H1 (cell line): ENCODE data around the gene TMEM255B. TPM values are rescaled to one million over a fixed set of nuclear protein-coding genes. Genes with fewer than 3 reads are reported as not detected.

ENCODE experiments used
- CTCF ChIA-PET: fragments of 300-600 bp; sonication (Branson Sonifier 250); formaldehyde crosslinking; loops from one replicate; lab custom pipeline; 2021; ENCODE audit not compliant: partially characterized antibody; lab: Charles Lee
- POLR2A ChIA-PET: fragments of 300-600 bp; sonication (Branson Sonifier 250); formaldehyde crosslinking; loops from one replicate; lab custom pipeline; 2021; ENCODE audit warnings: inconsistent platforms; ENCODE audit not compliant: partially characterized antibody; lab: Charles Lee
- DNase-seq, 2 experiments: peaks; one replicate each; pipeline versions ENCODE4 v3.0.0 to v3.0.0-alpha.2; 2010 to 2022; ENCODE audit warnings: low spot score in 2 of 2, low read depth in 1 of 2, mixed read lengths in 1 of 2
- FAIRE-seq: peaks from 2 replicates; lab custom pipeline; 2011; peaks lifted over from hg19 to GRCh38; lab: Jason Lieb, UNC
- H2AFZ ChIP-seq: 2 replicates; pipeline ENCODE4 v1.8.1; 2012; ENCODE audit warnings: low read length, inconsistent platforms
- H2AK5ac ChIP-seq: 2 replicates; pipeline ENCODE4 v1.6.1; 2013; ENCODE audit warnings: low read depth, low read length
- H2BK120ac ChIP-seq: replicated peaks from 2 replicates; pipeline ENCODE3; 2013; ENCODE audit warnings: low read depth, low read length, inconsistent platforms
- H2BK12ac ChIP-seq: 2 replicates; pipeline ENCODE4 v1.6.1; 2013; ENCODE audit warnings: low read depth, low read length
- H2BK15ac ChIP-seq: 2 replicates; pipeline ENCODE4 v1.6.1; 2013; ENCODE audit warnings: low read length
- H2BK20ac ChIP-seq: 2 replicates; pipeline ENCODE4 v1.6.1; 2013; ENCODE audit warnings: low read length
- H2BK5ac ChIP-seq: 2 replicates; pipeline ENCODE4 v1.6.1; 2013; ENCODE audit warnings: low read depth, low read length
- H3K14ac ChIP-seq: 2 replicates; pipeline ENCODE4 v1.6.1; 2013; ENCODE audit warnings: inconsistent platforms; ENCODE audit not compliant: insufficient read length
- H3K18ac ChIP-seq: 2 replicates; pipeline ENCODE4 v1.6.1; 2013; ENCODE audit warnings: low read length; ENCODE audit errors: extremely low read depth
- H3K23ac ChIP-seq: 2 replicates; pipeline ENCODE4 v1.6.1; 2013; ENCODE audit warnings: inconsistent platforms; ENCODE audit not compliant: insufficient read length
- H3K23me2 ChIP-seq: 2 replicates; pipeline ENCODE4 v1.6.1; 2013; ENCODE audit warnings: low read depth, low read length
- H3K27ac ChIP-seq: 2 replicates; pipeline ENCODE4 v1.6.1; 2011; ENCODE audit warnings: low read depth, low read length, inconsistent platforms
- H3K27me3 ChIP-seq, 4 experiments: replicated peaks in 1 of 4; 1 replicate in 1 of 4; 2 replicates in 3 of 4; pipeline versions ENCODE4 v1.6.1 to v1.8.1; 2011 to 2013; ENCODE audit warnings: low read length in 3 of 4, mild to moderate bottlenecking in 3 of 4, inconsistent platforms in 2 of 4, mixed read lengths in 2 of 4, moderate library complexity in 1 of 4; ENCODE audit not compliant: control insufficient read depth in 3 of 4, insufficient read depth in 3 of 4; ENCODE audit errors: extremely low read depth in 1 of 4
- H3K36me3 ChIP-seq, 4 experiments: 2 replicates each; pipeline versions ENCODE4 v1.6.1 to v1.8.1; 2011 to 2013; ENCODE audit warnings: mild to moderate bottlenecking in 4 of 4, low read length in 3 of 4, moderate library complexity in 2 of 4, control low read depth in 1 of 4, inconsistent platforms in 1 of 4; ENCODE audit not compliant: insufficient read depth in 4 of 4, control insufficient read depth in 2 of 4
- H3K4ac ChIP-seq: replicated peaks from 2 replicates; pipeline ENCODE3; 2013; ENCODE audit warnings: low read length, low read depth, mixed read lengths, inconsistent platforms; ENCODE audit not compliant: insufficient read length
- H3K4me1 ChIP-seq, 4 experiments: replicated peaks in 1 of 4; 1 replicate in 1 of 4; 2 replicates in 3 of 4; pipeline versions ENCODE4 v1.6.1 to v1.8.1; 2011 to 2013; ENCODE audit warnings: low read length in 3 of 4, inconsistent platforms in 2 of 4, mixed read lengths in 1 of 4; ENCODE audit not compliant: insufficient read depth in 4 of 4, control insufficient read depth in 3 of 4
- H3K4me2 ChIP-seq, 2 experiments: 2 replicates each; pipeline versions ENCODE4 v1.6.1 to v1.8.1; 2011 to 2013; ENCODE audit warnings: low read depth in 2 of 2, low read length in 2 of 2, control low read depth in 1 of 2, inconsistent platforms in 1 of 2, mild to moderate bottlenecking in 1 of 2; ENCODE audit not compliant: insufficient read depth in 1 of 2
- H3K4me3 ChIP-seq, 4 experiments: fragments of 200-600, 300-600 bp in 1 of 4; sonication (generic), shearing (Covaris generic), sonication (Bioruptor Twin) in 1 of 4; 2 replicates each; pipeline versions ENCODE4 v1.5.1 to v1.8.1; 2011 to 2016; ENCODE audit warnings: low read length in 4 of 4, low read depth in 3 of 4, control low read depth in 2 of 4, inconsistent platforms in 2 of 4, mild to moderate bottlenecking in 2 of 4, mixed read lengths in 1 of 4, moderate library complexity in 1 of 4; ENCODE audit not compliant: insufficient read depth in 2 of 4; ENCODE audit errors: extremely low read depth in 1 of 4
- H3K56ac ChIP-seq: replicated peaks from 2 replicates; pipeline ENCODE3; 2013; ENCODE audit warnings: low read depth, mild to moderate bottlenecking, mixed read lengths, low read length, inconsistent platforms; ENCODE audit not compliant: insufficient read length
- H3K79me1 ChIP-seq: 2 replicates; pipeline ENCODE4 v1.6.1; 2013; ENCODE audit warnings: low read depth, low read length, control low read depth
- H3K79me2 ChIP-seq, 2 experiments: 2 replicates each; pipeline versions ENCODE4 v1.6.1 to v1.8.1; 2012 to 2013; ENCODE audit warnings: low read length in 2 of 2, mild to moderate bottlenecking in 2 of 2, inconsistent platforms in 1 of 2; ENCODE audit not compliant: insufficient read depth in 2 of 2, control insufficient read depth in 1 of 2
- H3K9ac ChIP-seq, 4 experiments: replicated peaks in 1 of 4; 1 replicate in 1 of 4; 2 replicates in 3 of 4; pipeline versions ENCODE4 v1.6.1 to v1.8.1; 2011 to 2013; ENCODE audit warnings: low read depth in 3 of 4, low read length in 3 of 4, control low read depth in 2 of 4, mild to moderate bottlenecking in 2 of 4, moderate library complexity in 2 of 4, inconsistent platforms in 1 of 4; ENCODE audit errors: extremely low read depth in 1 of 4
- H3K9me3 ChIP-seq, 2 experiments: 2 replicates each; pipeline versions ENCODE4 v1.6.1 to v1.8.1; 2012 to 2013; ENCODE audit warnings: mild to moderate bottlenecking in 2 of 2, moderate library complexity in 2 of 2, control low read depth in 1 of 2, inconsistent platforms in 1 of 2, low read depth in 1 of 2, low read length in 1 of 2, mixed read lengths in 1 of 2; ENCODE audit not compliant: insufficient read depth in 2 of 2
- H4K20me1 ChIP-seq, 2 experiments: replicated peaks in 1 of 2; 2 replicates each; pipeline versions ENCODE3 to v1.8.1; 2011 to 2013; ENCODE audit warnings: inconsistent platforms in 2 of 2, low read length in 2 of 2, mild to moderate bottlenecking in 1 of 2; ENCODE audit not compliant: insufficient read depth in 2 of 2, control insufficient read depth in 1 of 2
- H4K5ac ChIP-seq: 2 replicates; pipeline ENCODE4 v1.6.1; 2013; ENCODE audit warnings: low read length, low read depth, mixed read lengths, inconsistent platforms; ENCODE audit not compliant: insufficient read length
- H4K8ac ChIP-seq: 2 replicates; pipeline ENCODE4 v1.8.0; 2013; ENCODE audit warnings: mild to moderate bottlenecking, moderate library complexity, low read length, inconsistent platforms; ENCODE audit not compliant: insufficient read depth; ENCODE audit errors: extremely low read depth
- H4K91ac ChIP-seq: replicated peaks from 2 replicates; pipeline ENCODE3; 2013; ENCODE audit warnings: low read length, mixed read lengths, inconsistent platforms; ENCODE audit not compliant: insufficient read length
- JUN ChIP-seq: IDR thresholded peaks from 2 replicates; pipeline ENCODE4 v1.6.1; 2011; ENCODE audit warnings: low read depth, mild to moderate bottlenecking, improper control_type of control experiment, low read length
- SRF ChIP-seq: IDR thresholded peaks from 2 replicates; pipeline ENCODE4 v1.6.1; 2011; ENCODE audit warnings: mild to moderate bottlenecking, low read depth, low read length, moderate library complexity
- SUZ12 ChIP-seq: fragments of 200-600 bp; sonication (generic); IDR thresholded peaks from 2 replicates; pipeline ENCODE4 v1.6.1; 2012; ENCODE audit warnings: mild to moderate bottlenecking, inconsistent platforms, low read length, moderate library complexity, mixed read lengths
- WGBS, 2 experiments: shearing (Covaris generic) in 1 of 2; methylation state at CpG; one replicate each; pipeline versions ENCODE4 v1.1.6 to v1.1.7; 2013 to 2015; ENCODE audit warnings: low lambda C conversion rate in 2 of 2, mixed read lengths in 2 of 2, inconsistent platforms in 1 of 2, low coverage in 1 of 2, missing lambda C conversion rate in 1 of 2; ENCODE audit not compliant: insufficient replicate concordance in 2 of 2, insufficient coverage in 1 of 2, insufficient read length in 1 of 2; ENCODE audit errors: extremely low coverage in 1 of 2, missing lambda C conversion rate in 1 of 2; 5-methylcytosine and 5-hydroxymethylcytosine counted together
- polyA plus RNA-seq, 7 experiments: library from polyadenylated mRNA; depleted of rRNA in 3 of 7; stranded (reverse) in 5 of 7; unstranded in 2 of 7; fragments of >200 nt in 5 of 7; fragments of 200-250 nt in 2 of 7; gene quantifications; 1 replicate in 5 of 7; 2 replicates in 1 of 7; 4 replicates in 1 of 7; pipeline versions ENCODE4 v1.2.1 to v1.2.3, GENCODE V29; 2011 to 2013; ENCODE audit warnings: missing spikeins in 2 of 7, mixed read lengths in 2 of 7
- total RNA-seq: library from RNA; stranded (reverse); fragmentation: NEBNext Ultra II Directional; extraction: Animal tissue kit (Norgen Biotek cat#: 25700); gene quantifications from 2 replicates; pipeline ENCODE4 v1.2.1, GENCODE V29; 2021

The TMEM255B gene
- total and polyA plus RNA-seq, 2 of the 8 experiments (the other 6 are each of a cell fraction or from before 2014, with no cell fraction given): 3.4 to 4.4 TPM

DNA sequence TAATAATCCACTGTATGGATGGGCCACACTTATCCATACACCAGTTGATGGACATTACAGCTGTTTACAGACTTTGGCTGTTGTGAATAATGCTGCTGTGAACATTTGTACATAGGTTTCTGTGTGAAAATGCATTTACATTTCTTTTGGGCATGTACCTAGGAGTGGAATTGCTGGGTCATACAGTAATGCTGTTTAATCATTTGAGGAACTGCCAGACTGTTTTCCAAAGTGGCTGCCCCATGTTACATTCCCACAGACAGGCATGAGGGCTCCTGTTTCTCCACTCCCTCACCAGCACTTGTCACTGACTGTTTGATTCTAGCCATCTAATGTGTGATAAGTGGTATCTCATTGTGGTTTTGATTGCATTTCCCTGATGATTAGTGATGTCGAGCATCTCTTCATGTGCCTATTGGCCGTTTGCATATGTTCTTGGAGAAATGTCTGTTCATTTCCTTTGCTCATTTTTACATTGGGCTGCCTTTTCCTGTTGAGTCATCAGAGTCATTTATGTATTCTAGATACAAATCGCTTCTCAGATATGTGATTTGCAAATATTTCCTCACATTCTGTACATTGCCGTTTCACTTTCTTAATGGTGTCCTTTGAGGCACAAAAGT is 12.8 kb downstream of the TMEM255B start:
- CTCF ChIA-PET: no interaction called here
- FAIRE-seq (no peak), DNase-seq (no peak)
- Histone ChIP-seq H3K4me1 (no peaks in the 10 kb centered on the region; a peak in 1 of 7 replicates), H3K27me3 (peaks cover 0 to 3% (median 0%) of the 10 kb centered on the region in 4 experiments; a peak in 1 of 7 replicates), H3K23ac (no peak overlapping the region), H3K4me3 (no peak overlapping the region), H2AFZ (no peak overlapping the region), H3K4me2 (no peak overlapping the region), H3K4ac (no peak overlapping the region), H3K79me1 (peaks cover 6% of the 10 kb centered on the region), H2BK5ac (no peak overlapping the region), H3K23me2 (peaks cover 9% of the 10 kb centered on the region; the same call in 1 of the 2 replicates), H3K18ac (no peak overlapping the region), H4K20me1 (peaks cover 0 to 8% of the 10 kb centered on the region in 2 experiments), H4K91ac (no peak overlapping the region), H3K9ac (no peak overlapping the region), H3K36me3 (no peaks in the 10 kb centered on the region; a peak in 1 of 8 replicates), H2BK120ac (no peak overlapping the region), H2BK20ac (no peak overlapping the region), H3K14ac (no peak overlapping the region), H2BK15ac (no peak overlapping the region), H3K79me2 (peaks cover 0 to 5% of the 10 kb centered on the region in 2 experiments; a peak in 1 of 4 replicates), H4K8ac (no peak overlapping the region), H2BK12ac (no peak overlapping the region), H3K56ac (no peak overlapping the region), H3K27ac (no peak overlapping the region), H2AK5ac (no peak overlapping the region), H3K9me3 (no peaks in the 10 kb centered on the region), H4K5ac (no peak overlapping the region)
- 89% methylated on average over 4 of the region's 4 CpGs; no CpG with 5 or more reads in 1 of the 2 experiments for WGBS, 2 experiments
- POLR2A ChIA-PET: no interaction called here
- TF ChIP-seq SRF (no peak), SUZ12 (no peak), JUN (no peak)
